Measurements from ENCODE around the gene ACOX2.

DNA sequence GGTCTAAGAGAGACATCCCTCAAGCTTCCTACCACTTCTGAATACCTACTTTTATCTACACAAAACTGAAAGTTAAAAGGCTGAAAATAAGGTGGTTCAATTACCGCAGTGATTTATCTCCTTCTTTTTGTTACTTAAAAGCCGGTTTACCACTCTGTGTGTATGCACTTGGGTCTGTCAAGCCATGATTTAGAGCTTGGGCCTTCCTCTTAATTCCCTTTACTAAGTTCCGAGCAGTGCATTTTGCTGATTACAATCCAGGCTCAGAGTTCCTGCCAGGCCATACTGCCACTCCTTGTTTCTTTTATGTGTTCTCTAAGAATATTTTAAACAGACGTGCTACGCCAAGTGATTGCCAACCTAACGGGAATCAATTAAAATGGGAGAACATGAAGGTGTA is 28.6 kb downstream of the ACOX2 start:
- TF ChIP-seq ZNF274 (IDR thresholded peaks at IDR 0.05; ENCODE audit: insufficient read depth, insufficient read length) (no peak), SMAD1 (IDR thresholded peaks at IDR 0.05; ENCODE audit: low read depth, partially characterized antibody) (no peak), NFYB (IDR thresholded peaks at IDR 0.05; ENCODE audit: insufficient read depth, low read depth, low read length) (no peak), FOXK2 (IDR thresholded peaks at IDR 0.05) (no peak)
- TF ChIP-seq, protein P1, sequence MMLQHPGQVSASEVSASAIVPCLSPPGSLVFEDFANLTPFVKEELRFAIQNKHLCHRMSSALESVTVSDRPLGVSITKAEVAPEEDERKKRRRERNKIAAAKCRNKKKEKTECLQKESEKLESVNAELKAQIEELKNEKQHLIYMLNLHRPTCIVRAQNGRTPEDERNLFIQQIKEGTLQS (IDR thresholded peaks at IDR 0.05; ENCODE audit: borderline replicate concordance, extremely low read depth, low read depth, low read length): no peak
